WI38 (cell line): ENCODE measurements around the gene SLC22A12.

Experiments
- H3K4me3 ChIP-seq: 2 replicates; pipeline ENCODE4 v1.5.1; 2011; ENCODE audit warnings: low read depth, mild to moderate bottlenecking, control low read depth, low read length
- TF ChIP-seq, protein P1 (sequence below): IDR thresholded peaks from 2 replicates; pipeline ENCODE4 v1.5.1; 2012; ENCODE audit warnings: low read depth, mild to moderate bottlenecking, control low read depth, low read length

Gene SLC22A12

DNA sequence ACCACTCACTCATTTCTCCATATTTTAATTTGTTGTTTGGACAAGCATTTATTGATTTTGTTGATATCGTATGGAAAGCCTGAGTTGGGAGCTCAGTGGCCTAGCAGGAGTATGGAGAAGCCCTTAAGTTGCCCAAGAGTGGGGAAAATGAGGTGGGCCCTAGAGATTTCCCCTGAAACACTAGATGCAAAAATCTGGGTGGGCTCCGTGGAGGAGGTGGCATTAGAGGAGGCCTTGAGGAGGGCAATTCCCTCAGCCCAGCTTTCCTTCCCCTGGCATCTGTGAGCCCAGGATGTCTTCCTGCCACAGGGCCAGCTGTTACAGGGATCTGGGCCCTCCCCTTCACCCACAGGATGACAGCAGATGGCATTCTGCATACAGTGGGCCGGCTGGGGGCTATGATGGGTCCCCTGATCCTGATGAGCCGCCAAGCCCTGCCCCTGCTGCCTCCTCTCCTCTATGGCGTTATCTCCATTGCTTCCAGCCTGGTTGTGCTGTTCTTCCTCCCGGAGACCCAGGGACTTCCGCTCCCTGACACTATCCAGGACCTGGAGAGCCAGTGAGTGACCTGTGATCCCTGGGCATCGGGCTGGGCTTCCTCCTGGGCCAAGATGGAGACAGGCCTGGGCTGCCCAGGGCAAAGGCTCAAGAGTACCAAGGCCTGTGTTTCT is 21.6 kb upstream of the SLC22A12 start:
- no peak overlapping the region for H3K4me3 ChIP-seq
- TF ChIP-seq, protein P1, sequence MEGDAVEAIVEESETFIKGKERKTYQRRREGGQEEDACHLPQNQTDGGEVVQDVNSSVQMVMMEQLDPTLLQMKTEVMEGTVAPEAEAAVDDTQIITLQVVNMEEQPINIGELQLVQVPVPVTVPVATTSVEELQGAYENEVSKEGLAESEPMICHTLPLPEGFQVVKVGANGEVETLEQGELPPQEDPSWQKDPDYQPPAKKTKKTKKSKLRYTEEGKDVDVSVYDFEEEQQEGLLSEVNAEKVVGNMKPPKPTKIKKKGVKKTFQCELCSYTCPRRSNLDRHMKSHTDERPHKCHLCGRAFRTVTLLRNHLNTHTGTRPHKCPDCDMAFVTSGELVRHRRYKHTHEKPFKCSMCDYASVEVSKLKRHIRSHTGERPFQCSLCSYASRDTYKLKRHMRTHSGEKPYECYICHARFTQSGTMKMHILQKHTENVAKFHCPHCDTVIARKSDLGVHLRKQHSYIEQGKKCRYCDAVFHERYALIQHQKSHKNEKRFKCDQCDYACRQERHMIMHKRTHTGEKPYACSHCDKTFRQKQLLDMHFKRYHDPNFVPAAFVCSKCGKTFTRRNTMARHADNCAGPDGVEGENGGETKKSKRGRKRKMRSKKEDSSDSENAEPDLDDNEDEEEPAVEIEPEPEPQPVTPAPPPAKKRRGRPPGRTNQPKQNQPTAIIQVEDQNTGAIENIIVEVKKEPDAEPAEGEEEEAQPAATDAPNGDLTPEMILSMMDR: no peak

DNA sequence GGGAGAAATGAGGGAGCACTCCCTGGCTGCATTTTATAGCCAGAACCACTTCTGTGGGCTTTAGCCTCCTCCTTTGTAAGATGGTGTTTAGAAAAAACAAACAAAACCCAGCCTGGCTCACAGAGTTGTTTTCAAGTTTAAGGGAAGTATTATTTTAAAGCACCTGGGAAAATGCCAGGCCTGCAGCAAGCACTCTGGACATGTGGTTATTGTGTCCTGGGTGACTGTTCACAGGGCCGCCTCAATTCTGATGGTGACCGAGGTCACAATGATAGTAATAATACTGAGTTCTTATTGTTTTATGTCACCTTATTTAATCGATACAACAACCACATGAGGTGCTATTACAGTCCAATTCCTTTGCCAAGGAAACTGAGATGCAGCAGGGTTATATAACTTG is 20.7 kb upstream of the SLC22A12 start:
- TF ChIP-seq, protein P1: no peak
- no peak overlapping the region for H3K4me3 ChIP-seq

DNA sequence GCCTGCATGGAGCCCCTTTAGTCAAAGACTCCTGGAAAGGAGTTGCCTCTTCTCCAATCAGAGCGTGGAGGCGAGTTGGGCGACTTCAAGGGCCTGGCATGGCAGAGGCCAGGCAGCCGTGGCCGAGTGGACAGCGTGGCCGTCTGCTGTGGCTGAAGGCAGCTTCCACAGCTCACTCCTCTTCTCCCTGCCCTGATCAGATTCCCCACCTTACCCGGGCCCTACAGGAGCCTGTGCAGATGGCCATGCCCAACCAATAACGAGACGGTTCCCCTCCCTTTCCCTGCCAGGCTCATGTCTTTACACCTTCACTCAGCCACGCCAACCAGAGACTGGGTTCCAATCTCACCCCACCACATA is 20.0 kb upstream of the SLC22A12 start:
- H3K4me3 ChIP-seq: no peak overlapping the region
- TF ChIP-seq, protein P1: no peak

- no peak overlapping the region for H3K4me3 ChIP-seq
- TF ChIP-seq, protein P1: no peak
These were observed 19.5 kb upstream of the SLC22A12 start for GRCh38 chr11:64571410-64572091.

- no peak overlapping the region for H3K4me3 ChIP-seq
- TF ChIP-seq, protein P1: no peak
These were observed 18.9 kb upstream of the SLC22A12 start for GRCh38 chr11:64572143-64572542.

GRCh38 chr11:64577202-64577601 is 13.8 kb upstream of the SLC22A12 start:
- H3K4me3 ChIP-seq: no peak overlapping the region
- TF ChIP-seq, protein P1: no peak

DNA sequence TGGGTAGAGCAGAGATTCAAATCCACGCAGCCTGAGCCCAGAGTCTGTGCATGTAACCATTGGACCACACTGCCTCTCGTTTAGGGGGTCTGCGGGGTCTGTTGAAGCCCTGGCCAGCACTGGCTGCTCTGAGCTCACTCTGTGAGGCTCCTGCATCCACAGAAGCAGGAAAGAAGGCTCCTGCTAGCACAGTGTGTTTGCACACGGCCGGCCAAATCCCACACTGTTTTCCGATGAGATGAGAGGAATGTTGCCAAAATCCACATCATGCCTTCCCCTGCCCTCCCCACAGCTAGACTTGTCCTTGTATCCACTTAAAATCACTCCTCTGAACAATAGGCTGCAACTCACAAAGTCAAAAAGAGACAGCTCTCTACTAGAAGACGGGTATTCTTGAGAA is 10.6 kb upstream of the SLC22A12 start:
- no peak overlapping the region for H3K4me3 ChIP-seq
- TF ChIP-seq, protein P1: no peak
